Fibroblast of lung (primary cell): Measurements from ENCODE around the gene SLC22A14. TPM values are rescaled to one million over a fixed set of nuclear protein-coding genes. Genes with fewer than 3 reads are reported as not detected.

Experiments used
- DNase-seq, 2 donors: peaks; one replicate each; pipeline versions ENCODE4 v3.0.0 to v3.0.0-alpha.2; 2010; ENCODE audit warnings: low read depth in 2 of 2
- H2AFZ ChIP-seq: 2 replicates; pipeline ENCODE4 v1.5.1; 2012; ENCODE audit warnings: low read length, control low read depth, inconsistent platforms
- H3K27ac ChIP-seq: 2 replicates; pipeline ENCODE4 v1.5.1; 2011; ENCODE audit warnings: low read length, control low read depth; ENCODE audit not compliant: insufficient read depth
- H3K27me3 ChIP-seq: 2 replicates; pipeline ENCODE4 v1.5.1; 2011; ENCODE audit warnings: mild to moderate bottlenecking, low read length; ENCODE audit not compliant: control insufficient read depth, insufficient read depth
- H3K36me3 ChIP-seq: 2 replicates; pipeline ENCODE4 v1.5.1; 2011; ENCODE audit warnings: low read length; ENCODE audit not compliant: control insufficient read depth, insufficient read depth
- H3K4me1 ChIP-seq: 2 replicates; pipeline ENCODE4 v1.5.1; 2011; ENCODE audit warnings: low read length; ENCODE audit not compliant: control insufficient read depth, insufficient read depth; ENCODE audit errors: extremely low read depth
- H3K4me2 ChIP-seq: 2 replicates; pipeline ENCODE4 v1.5.1; 2011; ENCODE audit warnings: low read length, control low read depth; ENCODE audit not compliant: insufficient read depth; ENCODE audit errors: extremely low read depth
- H3K4me3 ChIP-seq, 4 experiments: fragments of 200-600 bp in 1 of 4; sonication (generic) in 1 of 4; replicated peaks in 1 of 4; 2 replicates each; pipeline ENCODE4 v1.5.1; 2011 to 2016; ENCODE audit warnings: low read length in 4 of 4, low read depth in 3 of 4, mild to moderate bottlenecking in 3 of 4, control low read depth in 2 of 4, inconsistent platforms in 1 of 4, mixed read lengths in 1 of 4; ENCODE audit not compliant: insufficient read depth in 1 of 4; ENCODE audit errors: control extremely low read depth in 1 of 4
- H3K79me2 ChIP-seq: 2 replicates; pipeline ENCODE4 v1.5.1; 2012; ENCODE audit warnings: mild to moderate bottlenecking, low read length, inconsistent platforms; ENCODE audit not compliant: control insufficient read depth, insufficient read depth
- H3K9ac ChIP-seq: 2 replicates; pipeline ENCODE4 v1.5.1; 2011; ENCODE audit warnings: mild to moderate bottlenecking, low read length, control low read depth; ENCODE audit not compliant: insufficient read depth
- H3K9me3 ChIP-seq: 2 replicates; pipeline ENCODE4 v1.5.1; 2012; ENCODE audit warnings: low read depth, low read length; ENCODE audit not compliant: control insufficient read depth, insufficient read depth
- H4K20me1 ChIP-seq: 2 replicates; pipeline ENCODE4 v1.5.1; 2011; ENCODE audit warnings: low read length; ENCODE audit not compliant: control insufficient read depth, insufficient read depth; ENCODE audit errors: extremely low read depth
- CTCF ChIP-seq, 2 donors: IDR thresholded peaks in 1 of 2; conservative IDR thresholded peaks in 1 of 2; 1 replicate in 1 of 2; 2 replicates in 1 of 2; pipeline ENCODE4 v1.5.1; 2011 to 2012; ENCODE audit warnings: low read length in 2 of 2, control low read depth in 1 of 2, inconsistent platforms in 1 of 2, low read depth in 1 of 2, mild to moderate bottlenecking in 1 of 2
- EZH2 ChIP-seq: IDR thresholded peaks from 2 replicates; pipeline ENCODE4 v1.5.1; 2012; ENCODE audit warnings: low read length, control low read depth, mild to moderate bottlenecking; ENCODE audit errors: missing control alignments
- polyA plus RNA-seq, 2 donors: library from polyadenylated mRNA; depleted of rRNA in 1 of 2; stranded (reverse) in 1 of 2; unstranded in 1 of 2; fragments of >200 nt; gene quantifications; 2 replicates each; pipeline ENCODE4 v1.2.1, GENCODE V29; 2011 to 2012; ENCODE audit warnings: missing spikeins in 1 of 2
- total RNA-seq: library from RNA; depleted of rRNA; stranded (reverse); fragments of >200 nt; gene quantifications from 2 replicates; pipeline ENCODE4 v1.2.1, GENCODE V29; 2014

Gene SLC22A14
- total and polyA plus RNA-seq, 2 donors (not counting 1 experiment from before 2014, with no cell fraction given), result 0.17 TPM; not detected in 1

GRCh38 chr3:38267662-38268061 is 14.4 kb upstream of the SLC22A14 start:
- Histone ChIP-seq H3K36me3 (no peaks in the 10 kb centered on the region), H4K20me1 (no peaks in the 10 kb centered on the region), H3K4me3 (no peak overlapping the region), H3K79me2 (no peaks in the 10 kb centered on the region), H3K4me1 (no peaks in the 10 kb centered on the region), H3K27me3 (no peaks in the 10 kb centered on the region), H3K4me2 (no peak overlapping the region), H2AFZ (no peak overlapping the region), H3K9ac (no peak overlapping the region), H3K27ac (no peak overlapping the region), H3K9me3 (no peaks in the 10 kb centered on the region)
- TF ChIP-seq CTCF (conservative IDR thresholded peaks at IDR 0.05 in 1 of 2, IDR thresholded peaks at IDR 0.05 in 1 of 2; ENCODE audit: low read depth in 1 of 2, low read length in 2 of 2) (no peak), EZH2 (no peak)
- DNase-seq, result no peak

GRCh38 chr3:38268087-38268486 is 14.0 kb upstream of the SLC22A14 start:
- Histone ChIP-seq H3K4me2 (no peak overlapping the region), H2AFZ (no peak overlapping the region), H3K27me3 (no peaks in the 10 kb centered on the region), H3K36me3 (no peaks in the 10 kb centered on the region), H3K4me1 (no peaks in the 10 kb centered on the region), H3K9me3 (no peaks in the 10 kb centered on the region), H3K79me2 (no peaks in the 10 kb centered on the region), H3K27ac (no peak overlapping the region), H3K9ac (no peak overlapping the region), H4K20me1 (no peaks in the 10 kb centered on the region), H3K4me3 (no peak overlapping the region)
- DNase-seq, result no peak
- no peak for TF ChIP-seq EZH2
- TF ChIP-seq CTCF (conservative IDR thresholded peaks at IDR 0.05 in 1 of 2, IDR thresholded peaks at IDR 0.05 in 1 of 2; ENCODE audit: low read depth in 1 of 2, low read length in 2 of 2), result no peak

GRCh38 chr3:38268522-38268921 is 13.6 kb upstream of the SLC22A14 start:
- Histone ChIP-seq H3K27ac (no peak overlapping the region), H3K9ac (no peak overlapping the region), H3K4me3 (no peak overlapping the region), H3K79me2 (no peaks in the 10 kb centered on the region), H3K36me3 (no peaks in the 10 kb centered on the region), H2AFZ (no peak overlapping the region), H3K4me1 (no peaks in the 10 kb centered on the region), H3K9me3 (no peaks in the 10 kb centered on the region), H4K20me1 (no peaks in the 10 kb centered on the region), H3K4me2 (no peak overlapping the region), H3K27me3 (no peaks in the 10 kb centered on the region)
- TF ChIP-seq CTCF (conservative IDR thresholded peaks at IDR 0.05 in 1 of 2, IDR thresholded peaks at IDR 0.05 in 1 of 2; ENCODE audit: low read depth in 1 of 2, low read length in 2 of 2) (no peak), EZH2 (no peak)
- no peak for DNase-seq
